ENCODE measurements around the gene GSTO1.
"Not testable (repeated sequence)": the region's sequence is repeated elsewhere in the genome, so short reads cannot be mapped to it uniquely, and the experiment has no call there.

The GSTO1 gene

DNA sequence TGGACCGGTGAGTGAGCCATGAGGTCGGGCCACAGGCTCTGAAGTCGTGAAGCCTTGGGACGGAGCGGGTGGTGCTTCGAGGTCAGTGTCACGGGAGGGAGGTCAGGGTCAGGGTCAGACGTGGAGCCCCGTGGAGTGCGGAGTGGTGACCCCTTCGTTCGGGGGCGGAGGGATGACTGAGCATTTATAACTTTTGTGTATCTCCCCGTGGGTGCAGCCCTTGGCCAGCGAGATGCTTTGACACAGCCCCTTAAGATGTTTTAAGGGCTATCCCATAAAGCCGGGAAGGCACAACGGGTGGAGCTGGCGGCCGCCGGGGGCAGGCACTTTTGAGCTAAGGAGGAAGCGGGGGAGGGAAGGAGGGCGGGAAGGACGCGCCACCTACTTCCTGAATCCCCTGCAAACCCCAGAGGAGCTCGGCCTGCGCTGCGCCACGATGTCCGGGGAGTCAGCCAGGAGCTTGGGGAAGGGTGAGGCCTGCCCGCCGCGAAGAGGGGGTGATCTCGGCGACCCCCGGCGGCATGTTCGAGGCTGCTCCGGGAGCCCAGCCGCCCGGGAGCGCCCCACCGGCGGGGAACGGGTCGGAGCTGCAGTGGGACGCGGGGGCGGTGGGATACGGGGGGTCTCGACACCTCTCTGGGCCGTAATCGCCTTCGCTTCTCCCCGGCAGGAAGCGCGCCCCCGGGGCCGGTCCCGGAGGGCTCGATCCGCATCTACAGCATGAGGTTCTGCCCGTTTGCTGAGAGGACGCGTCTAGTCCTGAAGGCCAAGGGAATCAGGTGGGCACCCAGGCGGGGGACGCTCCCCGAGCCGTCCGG, at the start of gene GSTO1:
TSS of gene GSTO1 (plus strand) at position 400 of the 818 bp plus-strand sequence. CDS start at position 437, 37 bp downstream.
- DNase-seq (ENCODE audit: low read depth, low spot score): no peak

- DNase-seq (ENCODE audit: low read depth, low spot score): no peak
Observed at GRCh38 chr10:104208730-104209129, 46.0 kb upstream of the GSTO1 start.

GRCh38 chr10:104209575-104210198, 45.0 kb upstream of the GSTO1 start:
- DNase-seq (ENCODE audit: low read depth, low spot score): peak; percentile 21

GRCh38 chr10:104216631-104217030, 38.1 kb upstream of the GSTO1 start:
- DNase-seq (ENCODE audit: low read depth, low spot score): no peak

DNA sequence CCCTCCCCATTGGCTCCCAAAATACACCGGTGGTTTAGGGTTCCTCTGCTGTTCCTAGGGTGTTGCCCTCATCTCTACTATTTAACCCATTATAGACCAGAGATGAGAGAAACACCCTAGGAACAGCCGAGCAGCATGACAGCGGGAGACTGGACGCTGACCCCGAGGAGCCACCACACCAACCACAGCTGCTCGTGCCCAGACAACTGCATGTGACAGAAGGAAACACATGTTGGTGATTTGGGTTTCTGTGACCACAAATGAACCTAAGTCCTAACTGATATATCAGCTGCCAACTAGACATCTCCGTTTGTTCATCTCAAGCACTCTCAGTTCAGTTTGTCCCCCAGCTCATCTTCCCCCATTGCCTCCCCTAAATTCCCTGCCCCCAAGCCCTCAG, 35.9 kb upstream of the GSTO1 start:
- no peak for DNase-seq (ENCODE audit: low read depth, low spot score)

- no peak for DNase-seq (ENCODE audit: low read depth, low spot score)
Observed at GRCh38 chr10:104220522-104220921, 34.2 kb upstream of the GSTO1 start.

DNA sequence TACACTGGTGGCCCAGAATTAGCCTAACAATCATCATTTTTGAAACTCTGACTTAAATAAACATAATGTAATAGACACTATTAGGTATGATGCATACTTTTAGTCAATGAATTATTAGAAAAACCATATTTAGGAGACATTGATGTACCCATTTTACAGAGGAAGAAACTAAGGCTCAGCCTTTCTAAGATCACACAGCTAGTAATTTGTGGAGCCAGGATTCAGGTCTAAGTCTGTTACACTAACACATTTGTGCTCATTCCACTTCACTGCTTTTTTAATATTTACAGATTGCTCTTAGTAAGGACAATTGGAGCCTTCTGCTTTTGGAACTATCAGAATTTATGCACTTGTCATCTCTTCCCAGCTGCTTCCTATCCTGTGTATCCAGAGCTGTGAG, 31.4 kb upstream of the GSTO1 start:
- no peak for DNase-seq (ENCODE audit: low read depth, low spot score)

- DNase-seq (ENCODE audit: low read depth, low spot score): no peak
Observed at GRCh38 chr10:104230490-104230889, 24.2 kb upstream of the GSTO1 start.

GRCh38 chr10:104231784-104232612, 22.7 kb upstream of the GSTO1 start, which contains the start of gene CFAP43:
Gene CFAP43 (minus strand): TSS chr10:104232364. CDS start chr10:104232246, 118 bp downstream.
- DNase-seq (ENCODE audit: low read depth, low spot score): peak; percentile 79

GRCh38 chr10:104232613-104233102, 22.0 kb upstream of the GSTO1 start:
- DNase-seq (ENCODE audit: low read depth, low spot score): no peak

DNA sequence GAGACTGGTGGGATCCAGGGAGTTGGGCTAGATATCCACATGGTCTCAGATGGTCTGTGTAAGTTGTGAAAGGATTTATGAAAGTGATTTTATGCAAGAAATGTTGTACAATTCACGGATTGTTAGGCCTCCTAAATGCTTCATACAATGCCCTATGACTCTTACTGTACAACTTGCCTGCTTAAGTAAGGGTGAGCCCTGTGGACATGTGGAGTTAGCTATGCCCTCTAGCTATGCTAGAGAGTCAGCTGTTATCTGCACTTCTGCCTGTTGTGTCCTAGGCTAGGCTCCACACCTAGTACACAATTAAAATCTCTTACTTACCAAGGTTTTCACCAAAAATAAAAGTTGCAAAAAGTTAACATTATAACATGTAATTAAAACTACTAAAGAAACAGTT, 20.9 kb upstream of the GSTO1 start:
- DNase-seq (ENCODE audit: low read depth, low spot score): no peak

- no peak for DNase-seq (ENCODE audit: low read depth, low spot score)
Observed at GRCh38 chr10:104234934-104235333, 19.8 kb upstream of the GSTO1 start.

DNA sequence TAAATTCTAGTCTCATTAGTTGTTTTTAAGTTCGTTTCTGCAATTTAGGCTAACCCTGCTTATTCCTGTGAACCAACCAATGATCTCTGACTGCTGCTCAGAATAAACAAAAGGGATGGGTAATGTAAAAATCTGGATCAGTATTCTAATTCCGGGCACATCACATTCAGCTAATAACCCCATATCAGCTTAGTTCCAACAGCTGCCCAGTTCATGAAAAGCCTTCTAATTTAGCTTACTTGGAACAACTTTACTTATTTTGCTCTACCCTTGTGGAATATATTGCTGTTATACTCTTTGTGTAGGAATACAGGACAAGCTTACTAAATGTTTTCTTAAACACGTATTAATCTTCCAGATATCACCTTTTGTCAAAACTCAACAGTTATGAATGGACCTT, 18.9 kb upstream of the GSTO1 start:
- DNase-seq (ENCODE audit: low read depth, low spot score): no peak

- DNase-seq (ENCODE audit: low read depth, low spot score): no peak
Observed at GRCh38 chr10:104240078-104240477, 14.6 kb upstream of the GSTO1 start.

GRCh38 chr10:104242545-104242944, 12.1 kb upstream of the GSTO1 start:
- no peak for DNase-seq (ENCODE audit: low read depth, low spot score)

GRCh38 chr10:104243009-104243408, 11.7 kb upstream of the GSTO1 start:
- not testable (repeated sequence) for DNase-seq (ENCODE audit: low read depth, low spot score)

- DNase-seq (ENCODE audit: low read depth, low spot score): no peak
Observed at GRCh38 chr10:104243512-104243911, 11.2 kb upstream of the GSTO1 start.

DNA sequence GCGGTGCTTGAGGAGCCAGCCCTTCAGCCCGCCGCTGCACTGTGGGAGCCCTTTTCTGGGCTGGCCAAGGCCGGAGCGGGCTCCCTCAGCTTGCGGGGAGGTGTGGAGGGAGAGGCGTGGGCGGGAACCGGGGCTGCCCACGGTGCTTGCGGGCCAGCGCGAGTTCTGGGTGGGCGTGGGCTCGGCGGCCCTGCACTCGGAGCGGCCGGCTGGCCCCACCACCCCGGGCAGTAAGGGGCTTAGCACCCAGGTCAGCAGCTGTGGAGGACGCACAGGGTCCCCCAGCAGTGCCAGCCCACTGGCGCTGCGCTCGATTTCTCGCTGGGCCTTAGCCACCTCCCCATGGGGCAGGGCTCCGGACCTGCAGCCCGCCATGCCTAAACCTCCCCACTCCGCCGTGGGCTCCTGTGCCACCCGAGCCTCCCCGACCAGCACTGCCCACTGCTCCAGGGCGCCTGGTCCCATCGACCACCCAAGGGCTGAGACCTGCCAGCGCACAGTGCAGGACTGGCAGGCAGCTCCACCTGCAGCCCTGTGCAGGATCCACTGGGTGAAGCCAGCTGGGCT, 9.5 kb upstream of the GSTO1 start:
- no peak for DNase-seq (ENCODE audit: low read depth, low spot score)

GRCh38 chr10:104246976-104247375, 7.7 kb upstream of the GSTO1 start:
- DNase-seq (ENCODE audit: low read depth, low spot score): no peak

DNA sequence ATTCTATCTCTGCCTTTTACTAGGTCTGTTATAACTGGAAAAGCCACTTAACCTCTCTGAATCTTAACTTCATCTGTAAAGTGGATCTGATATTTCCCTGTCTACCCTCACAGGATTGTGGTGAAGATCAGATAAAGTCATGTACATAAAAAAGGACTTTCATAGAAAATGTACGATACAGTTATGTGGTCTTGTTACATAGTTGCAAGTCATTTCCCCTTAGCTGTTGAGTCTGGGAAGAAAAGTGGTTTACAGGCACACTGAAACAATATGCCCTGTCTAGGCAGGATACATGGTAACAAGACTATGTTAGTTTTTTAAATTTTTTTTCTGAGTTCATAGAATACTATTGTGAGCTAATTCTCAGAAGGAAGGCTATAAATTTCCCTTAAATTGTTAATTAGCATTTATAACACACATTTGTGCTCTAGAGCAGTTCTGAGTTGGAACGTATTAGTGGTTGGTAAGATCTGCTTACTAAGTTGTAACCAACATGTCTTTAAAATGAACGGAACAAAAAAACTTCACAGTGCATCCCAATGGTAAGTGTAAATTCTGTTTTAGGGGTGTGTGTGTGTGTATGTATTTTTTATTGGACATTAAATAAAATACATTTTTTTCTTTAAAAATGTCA, 7.1 kb upstream of the GSTO1 start:
- DNase-seq (ENCODE audit: low read depth, low spot score): no peak

DNA sequence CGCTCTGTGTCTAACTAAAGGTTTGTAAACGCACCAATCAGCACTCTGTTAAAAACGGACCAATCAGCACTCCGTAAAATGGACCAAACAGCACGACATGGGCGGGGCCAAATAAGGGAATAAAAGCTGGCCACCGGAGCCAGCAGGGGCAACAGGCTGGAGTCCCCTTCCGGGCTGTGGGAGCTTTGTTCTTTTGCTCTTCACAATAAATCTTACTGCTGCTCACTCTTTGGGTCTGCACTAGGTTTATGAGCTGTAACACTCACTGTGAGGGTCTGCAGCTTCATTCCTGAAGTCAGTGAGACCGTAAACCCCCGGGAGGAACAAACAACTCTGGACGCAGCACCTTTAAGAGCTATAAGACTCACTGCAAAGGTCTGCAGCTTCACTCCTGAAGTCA, 5.8 kb upstream of the GSTO1 start:
- DNase-seq (ENCODE audit: low read depth, low spot score): not testable (repeated sequence)

Measured in smooth muscle cell of the brain vasculature (primary cell).